Measurements from ENCODE around the gene ERICH6.

DNA sequence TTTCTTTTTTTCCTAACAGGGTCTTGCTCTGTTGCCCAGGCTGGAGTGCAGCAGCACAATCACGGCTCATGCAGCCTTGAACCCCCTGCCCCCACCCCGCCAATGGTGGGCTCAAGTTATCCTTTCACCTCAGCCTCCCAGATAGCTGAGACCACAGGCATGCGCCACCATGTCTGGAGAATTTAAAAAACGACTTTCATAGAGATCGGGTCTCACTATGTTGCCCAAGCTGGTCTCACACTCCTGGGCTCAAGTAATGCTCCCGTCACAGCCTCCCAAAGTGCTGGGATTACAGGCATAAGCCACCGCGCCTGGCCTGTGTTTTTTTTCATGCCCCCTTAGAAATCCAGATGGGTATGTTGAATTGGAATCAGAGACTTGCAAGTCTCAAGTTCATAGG is 40.3 kb downstream of the ERICH6 start:
- TF ChIP-seq, protein P1, sequence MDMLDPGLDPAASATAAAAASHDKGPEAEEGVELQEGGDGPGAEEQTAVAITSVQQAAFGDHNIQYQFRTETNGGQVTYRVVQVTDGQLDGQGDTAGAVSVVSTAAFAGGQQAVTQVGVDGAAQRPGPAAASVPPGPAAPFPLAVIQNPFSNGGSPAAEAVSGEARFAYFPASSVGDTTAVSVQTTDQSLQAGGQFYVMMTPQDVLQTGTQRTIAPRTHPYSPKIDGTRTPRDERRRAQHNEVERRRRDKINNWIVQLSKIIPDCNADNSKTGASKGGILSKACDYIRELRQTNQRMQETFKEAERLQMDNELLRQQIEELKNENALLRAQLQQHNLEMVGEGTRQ (IDR thresholded peaks at IDR 0.05; ENCODE audit: borderline replicate concordance, low read depth, low read length) = no peak
- TF ChIP-seq EZH2 (IDR thresholded peaks at IDR 0.05; ENCODE audit: borderline replicate concordance, control insufficient read depth, low read depth, low read length) (no peak), TAF1 (IDR thresholded peaks at IDR 0.05; ENCODE audit: borderline replicate concordance, low read depth, low read length) (no peak), POLR2AphosphoS5 (IDR thresholded peaks at IDR 0.05; ENCODE audit: low read length) (no peak), SREBF2 (IDR thresholded peaks at IDR 0.05; ENCODE audit: low read length) (no peak), CREB1 (IDR thresholded peaks at IDR 0.05; ENCODE audit: low read depth) (no peak), ZNF274 (IDR thresholded peaks at IDR 0.05; ENCODE audit: insufficient read depth, insufficient read length) (no peak)
- TF ChIP-seq, protein P2, sequence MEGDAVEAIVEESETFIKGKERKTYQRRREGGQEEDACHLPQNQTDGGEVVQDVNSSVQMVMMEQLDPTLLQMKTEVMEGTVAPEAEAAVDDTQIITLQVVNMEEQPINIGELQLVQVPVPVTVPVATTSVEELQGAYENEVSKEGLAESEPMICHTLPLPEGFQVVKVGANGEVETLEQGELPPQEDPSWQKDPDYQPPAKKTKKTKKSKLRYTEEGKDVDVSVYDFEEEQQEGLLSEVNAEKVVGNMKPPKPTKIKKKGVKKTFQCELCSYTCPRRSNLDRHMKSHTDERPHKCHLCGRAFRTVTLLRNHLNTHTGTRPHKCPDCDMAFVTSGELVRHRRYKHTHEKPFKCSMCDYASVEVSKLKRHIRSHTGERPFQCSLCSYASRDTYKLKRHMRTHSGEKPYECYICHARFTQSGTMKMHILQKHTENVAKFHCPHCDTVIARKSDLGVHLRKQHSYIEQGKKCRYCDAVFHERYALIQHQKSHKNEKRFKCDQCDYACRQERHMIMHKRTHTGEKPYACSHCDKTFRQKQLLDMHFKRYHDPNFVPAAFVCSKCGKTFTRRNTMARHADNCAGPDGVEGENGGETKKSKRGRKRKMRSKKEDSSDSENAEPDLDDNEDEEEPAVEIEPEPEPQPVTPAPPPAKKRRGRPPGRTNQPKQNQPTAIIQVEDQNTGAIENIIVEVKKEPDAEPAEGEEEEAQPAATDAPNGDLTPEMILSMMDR (IDR thresholded peaks at IDR 0.05 in 2 of 3, conservative IDR thresholded peaks at IDR 0.05 in 1 of 3; ENCODE audit: control insufficient read depth in 2 of 3, extremely low read depth in 1 of 3, insufficient read depth in 1 of 3, low read depth in 3 of 3, low read length in 3 of 3) = no peak
